Measurements from ENCODE around the gene JMJD4.

JMJD4 gene

DNA sequence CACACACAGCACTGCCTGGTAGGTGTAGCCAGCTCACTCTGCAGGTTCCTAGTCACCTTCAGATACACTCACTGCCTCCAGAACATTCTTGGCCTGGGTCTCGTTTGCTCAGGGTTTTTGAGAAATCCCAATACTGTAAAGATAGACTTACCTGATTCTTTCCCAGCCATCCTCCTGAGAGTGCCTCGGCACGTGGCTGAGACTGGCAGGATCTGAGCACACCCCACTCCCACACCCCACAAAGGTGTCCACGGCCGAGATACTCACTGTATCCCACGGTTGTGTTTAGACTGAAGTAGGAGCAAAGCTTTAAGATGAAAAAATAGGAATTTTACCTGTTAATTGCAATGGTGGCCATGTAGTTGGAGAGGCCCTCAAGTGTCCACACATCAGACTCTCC, 33.5 kb upstream of the JMJD4 start:
- DNase-seq = no peak

GRCh38 chr1:227768125-227768439, 33.0 kb upstream of the JMJD4 start:
- DNase-seq = no peak

DNA sequence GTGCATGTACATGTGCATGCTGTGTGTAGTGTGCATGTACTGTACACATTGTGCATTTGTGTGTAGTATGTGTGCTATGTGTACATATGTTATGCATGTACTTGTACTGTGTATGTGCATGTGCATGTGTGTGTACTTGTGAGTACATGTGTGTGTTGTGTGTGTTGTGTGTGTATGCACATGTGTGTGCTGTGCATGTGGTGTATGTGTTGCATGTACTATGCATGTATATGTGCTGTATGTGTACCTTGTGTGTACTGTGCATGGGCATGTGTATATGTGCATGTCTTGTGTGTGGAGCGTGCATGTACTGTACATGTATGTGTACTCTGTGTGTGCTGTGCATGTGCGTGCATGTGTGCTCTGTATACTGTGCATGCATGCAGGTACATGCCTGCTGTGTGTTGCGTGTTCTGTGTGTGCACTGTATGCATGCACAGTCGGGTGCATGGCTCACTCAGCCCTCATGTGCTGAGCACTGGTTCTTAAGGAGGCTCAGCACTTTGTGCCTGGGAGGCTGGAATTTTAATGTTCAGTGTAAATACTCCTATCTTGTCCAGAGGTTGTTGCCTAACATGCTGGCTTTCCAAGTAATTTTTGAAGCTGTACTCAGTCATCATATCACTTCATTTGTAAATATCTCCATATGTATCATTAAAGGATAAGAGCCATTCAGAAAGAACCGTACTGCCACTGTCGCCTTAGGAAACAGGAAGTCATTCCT, 32.5 kb upstream of the JMJD4 start:
- no peak for DNase-seq

- DNase-seq = no peak
Measured at GRCh38 chr1:227766653-227767277, 31.7 kb upstream of the JMJD4 start.

GRCh38 chr1:227766015-227766634, 31.0 kb upstream of the JMJD4 start:
- DNase-seq = peak; percentile 25 to 61

GRCh38 chr1:227765261-227766014, 30.3 kb upstream of the JMJD4 start:
- DNase-seq = no peak

- no peak for DNase-seq
Measured at GRCh38 chr1:227764019-227764391, 28.9 kb upstream of the JMJD4 start.

GRCh38 chr1:227763246-227764018, 28.3 kb upstream of the JMJD4 start:
- DNase-seq = no peak

DNA sequence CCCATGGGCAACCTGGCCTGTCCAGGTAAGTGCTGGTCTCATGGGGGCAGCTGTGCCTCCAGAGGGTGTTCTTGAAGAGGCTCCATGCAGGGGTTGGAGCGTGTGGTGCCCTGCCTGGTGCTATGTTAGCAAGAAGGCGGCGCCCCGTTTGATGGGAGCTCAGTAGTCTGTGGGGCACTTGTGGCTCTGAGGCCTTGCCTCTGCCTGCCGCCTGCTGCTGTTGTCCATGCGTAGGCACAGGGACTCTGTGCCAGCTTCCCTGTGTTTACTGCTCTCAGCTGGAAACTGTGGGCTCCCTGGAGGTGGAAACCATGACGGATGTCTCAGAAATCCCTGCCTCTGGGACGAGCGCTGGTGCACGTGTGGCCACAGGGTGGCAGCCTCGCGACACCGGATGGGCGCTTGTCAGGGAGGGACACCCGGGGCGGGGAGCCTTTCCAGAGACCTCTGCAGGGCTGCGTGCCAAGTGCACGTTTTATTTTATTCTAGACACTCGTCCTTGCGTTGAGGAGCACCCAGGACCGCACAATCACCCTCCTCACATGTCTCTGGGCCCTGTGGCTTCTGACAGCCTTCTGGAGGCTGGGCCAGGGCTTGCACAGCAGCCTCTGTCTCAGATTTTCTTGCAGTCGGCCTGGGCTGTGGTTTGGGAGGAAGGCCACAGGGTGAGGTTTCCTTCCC, 27.3 kb upstream of the JMJD4 start:
- peak; percentile 32 to 76 for DNase-seq

- no peak for DNase-seq
Measured at GRCh38 chr1:227761621-227762230, 26.6 kb upstream of the JMJD4 start.

- DNase-seq = no peak
Measured at GRCh38 chr1:227760377-227760776, 25.3 kb upstream of the JMJD4 start.

GRCh38 chr1:227759341-227760300, 24.5 kb upstream of the JMJD4 start:
- DNase-seq = no peak

DNA sequence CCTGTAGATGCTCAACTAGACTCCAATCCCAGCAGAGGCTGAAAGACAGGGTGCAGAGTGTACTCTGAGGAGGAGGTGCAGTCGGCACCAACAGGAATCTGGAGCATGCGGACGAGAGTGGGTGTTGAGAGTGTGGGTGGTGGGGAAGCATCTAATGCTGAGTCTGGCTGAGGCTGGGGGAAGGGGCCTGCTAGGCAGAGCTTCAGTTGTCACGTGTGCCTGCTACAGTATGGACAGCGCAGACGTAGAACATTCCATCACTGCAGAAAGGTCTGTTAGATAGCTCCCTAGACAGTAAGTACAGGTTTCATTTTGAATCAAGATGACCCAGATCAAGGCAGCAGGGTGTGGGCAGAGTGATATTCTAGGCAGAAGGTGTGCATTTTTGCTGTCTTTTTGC, 23.3 kb upstream of the JMJD4 start:
- no peak for DNase-seq

DNA sequence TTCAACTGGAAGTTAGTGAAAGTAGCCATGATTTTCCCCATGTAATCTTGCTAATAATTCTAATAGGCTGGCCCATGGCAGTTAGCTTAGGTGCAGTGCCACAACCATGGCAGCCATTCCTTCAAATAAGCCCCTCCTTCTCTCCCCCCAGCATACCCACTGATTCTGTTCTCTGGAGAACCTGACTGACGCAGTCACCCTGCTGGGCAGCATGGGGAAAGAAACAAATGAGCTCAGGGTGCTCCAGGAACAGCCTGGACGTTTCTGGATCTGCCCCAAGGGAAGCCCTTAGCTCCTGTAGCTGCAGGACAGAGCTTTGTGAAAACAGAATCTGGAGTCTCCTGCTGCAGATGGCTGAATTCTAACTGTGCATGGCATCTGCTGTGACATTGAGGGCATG, 22.7 kb upstream of the JMJD4 start:
- DNase-seq = no peak

DNA sequence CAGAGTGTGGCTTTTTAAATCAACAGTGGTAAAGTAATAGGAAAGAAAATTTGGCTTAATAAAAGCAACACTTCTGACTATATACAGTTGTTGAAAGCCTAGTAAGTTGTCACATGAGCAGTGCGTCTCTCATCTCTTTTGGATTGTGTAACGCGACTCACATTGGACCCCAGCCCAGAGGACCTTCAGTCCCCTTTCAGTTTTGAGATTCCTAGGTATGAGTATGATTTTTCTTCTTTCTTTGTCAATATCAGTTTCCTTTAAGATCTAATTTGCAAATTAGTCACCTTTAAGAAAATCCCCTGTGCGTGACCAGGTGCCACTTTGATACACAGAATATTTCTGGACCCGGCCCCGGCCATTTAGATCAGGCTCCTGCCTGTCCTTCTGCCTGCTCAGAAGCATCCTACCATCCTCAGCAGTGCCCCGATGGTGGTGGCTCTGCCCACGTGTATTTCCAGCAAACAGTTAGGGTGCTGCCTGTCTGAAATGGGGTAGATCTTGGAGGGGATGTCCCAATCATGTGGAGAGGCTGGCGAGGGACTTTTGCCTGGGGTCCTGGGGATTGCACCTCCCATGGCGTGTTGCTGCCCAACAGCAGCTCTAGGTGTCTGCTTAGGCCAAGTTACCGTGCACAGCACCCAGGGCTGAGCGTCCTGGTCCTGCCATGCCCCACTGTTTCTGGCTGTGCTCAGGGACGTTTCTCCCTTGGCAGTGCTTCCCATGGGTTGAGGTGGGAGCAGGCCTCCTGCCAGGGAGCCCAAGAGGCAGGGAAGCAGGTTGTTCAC, 21.3 kb upstream of the JMJD4 start:
- DNase-seq = no peak

- DNase-seq = no peak
Measured at GRCh38 chr1:227754958-227755357, 19.9 kb upstream of the JMJD4 start.

GRCh38 chr1:227753999-227754711, 19.1 kb upstream of the JMJD4 start:
- DNase-seq = no peak

DNA sequence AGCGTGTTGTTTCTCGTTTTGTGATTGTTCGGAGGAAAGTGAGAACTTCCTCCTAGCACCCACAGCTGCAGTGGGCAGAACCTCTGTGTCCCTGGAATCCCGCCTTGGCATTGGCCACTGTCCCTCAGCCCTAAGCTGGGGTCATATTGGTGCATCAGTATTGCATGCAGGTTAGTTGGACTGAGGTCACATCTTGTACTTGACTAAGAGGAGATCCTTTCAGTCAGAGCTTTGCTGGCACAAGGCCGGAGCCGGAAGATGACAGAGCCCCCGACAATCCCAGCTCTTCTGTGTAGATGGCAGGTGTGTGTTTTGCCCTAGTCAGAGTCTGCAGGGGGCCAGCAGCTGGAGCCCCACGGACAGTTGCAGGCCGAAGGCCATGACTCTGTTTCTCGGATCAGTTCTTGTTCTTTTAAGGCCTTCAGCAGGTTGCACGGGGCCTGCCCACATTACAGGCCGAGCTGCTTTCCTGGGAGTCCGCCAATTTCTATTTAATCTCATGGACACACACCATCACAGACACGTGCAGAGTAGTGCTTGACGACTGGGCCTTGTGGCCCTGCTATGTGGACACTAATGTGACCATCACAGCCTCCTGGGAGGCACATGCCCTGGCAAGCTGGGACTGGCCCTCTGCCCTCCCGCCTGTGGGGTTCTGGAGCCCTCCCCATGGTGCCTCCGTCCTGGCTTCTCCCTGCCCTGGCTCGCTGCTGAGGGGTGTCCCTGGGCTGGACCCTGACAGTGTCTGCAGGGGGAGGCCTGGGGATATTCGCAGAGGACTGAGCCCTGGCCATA, 15.0 kb upstream of the JMJD4 start:
- DNase-seq = no peak

All from NCI-H187 (cell line).